ENCODE results near the gene FAM8A1.
A peak's percentile ranks its signal among the peaks of the same experiment; 100 is the strongest.
"Not testable (repeated sequence)": the region's sequence is repeated elsewhere in the genome, so short reads cannot be mapped to it uniquely, and the experiment has no call there.

Gene FAM8A1
- total RNA-seq = 52.0 reads per million, percentile 69 among the genes with 10 or more reads in this experiment

- DNase-seq = peak; percentile 91
Measured at GRCh38 chr6:17599877-17600526, at the start of gene FAM8A1. Gene FAM8A1, plus strand, starts transcription at chr6:17600302. Its CDS starts 108 bp downstream, at chr6:17600410.

GRCh38 chr6:17551383-17551958 is 48.6 kb upstream of the FAM8A1 start:
- no peak for DNase-seq

- DNase-seq = no peak
Measured at GRCh38 chr6:17552861-17553260, 47.2 kb upstream of the FAM8A1 start.

DNA sequence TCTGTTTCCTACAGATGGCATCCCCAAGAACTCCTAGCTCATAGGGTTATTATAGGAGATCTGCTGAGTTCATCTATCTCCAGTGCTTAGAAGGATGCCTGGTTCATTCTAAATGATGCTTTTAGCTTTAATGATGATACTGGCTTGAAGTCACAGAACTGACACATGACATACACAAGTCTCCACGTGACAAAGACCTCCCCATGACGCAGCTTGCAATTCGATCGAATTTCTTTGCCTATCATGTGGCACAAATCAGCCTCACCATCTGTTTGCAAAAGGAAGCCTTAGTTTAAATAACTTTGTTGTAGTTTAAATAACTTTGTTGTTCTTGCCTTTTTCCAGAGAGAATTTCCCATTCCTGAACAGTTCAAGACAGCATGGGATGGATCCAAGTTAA is 44.1 kb upstream of the FAM8A1 start:
- no peak for DNase-seq

DNA sequence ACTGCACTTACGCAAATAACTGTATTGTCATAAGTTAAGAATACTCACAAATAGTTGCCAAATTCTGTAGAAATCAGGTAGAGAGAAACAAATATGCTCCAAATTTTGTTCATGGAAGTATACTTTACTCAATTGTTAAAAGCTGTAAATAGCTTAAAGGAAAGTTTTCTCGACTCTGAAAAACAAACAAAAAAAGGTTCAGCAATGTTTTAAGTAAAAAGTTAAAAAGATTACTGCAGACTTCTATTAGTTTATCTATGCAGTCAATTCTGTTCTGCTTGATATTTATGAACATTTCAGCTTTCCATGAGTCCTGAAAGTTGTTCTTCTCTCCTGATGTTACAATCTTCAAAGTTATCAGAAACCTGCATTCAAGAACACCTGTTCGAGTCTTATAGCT is 37.5 kb upstream of the FAM8A1 start:
- no peak for DNase-seq

DNA sequence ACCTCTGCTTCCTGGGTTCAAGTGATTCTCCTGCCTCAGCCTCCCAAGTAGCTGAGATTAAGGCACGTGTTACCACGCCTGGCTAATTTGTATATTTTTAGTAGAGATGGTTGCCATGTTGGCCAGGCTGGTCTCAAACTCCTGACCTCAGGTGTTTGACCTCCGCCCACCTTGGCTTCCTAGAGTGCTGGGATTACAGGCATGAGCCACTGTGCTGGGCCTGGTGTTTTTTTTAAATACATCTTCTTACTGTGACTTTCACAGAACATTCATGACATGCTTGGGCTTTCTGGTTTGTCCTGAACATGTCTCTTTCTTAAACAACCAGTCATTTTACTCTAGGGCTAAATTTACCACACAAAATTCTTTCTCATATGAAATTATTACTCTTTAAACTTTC is 34.7 kb upstream of the FAM8A1 start:
- DNase-seq = no peak

- no peak for DNase-seq
Measured at GRCh38 chr6:17574866-17575560, 25.1 kb upstream of the FAM8A1 start.

- DNase-seq = no peak
Measured at GRCh38 chr6:17577059-17577458, 23.0 kb upstream of the FAM8A1 start.

GRCh38 chr6:17580518-17581048 is 19.5 kb upstream of the FAM8A1 start:
- no peak for DNase-seq

- not testable (repeated sequence) for DNase-seq
Measured at GRCh38 chr6:17581282-17581681, 18.8 kb upstream of the FAM8A1 start.

DNA sequence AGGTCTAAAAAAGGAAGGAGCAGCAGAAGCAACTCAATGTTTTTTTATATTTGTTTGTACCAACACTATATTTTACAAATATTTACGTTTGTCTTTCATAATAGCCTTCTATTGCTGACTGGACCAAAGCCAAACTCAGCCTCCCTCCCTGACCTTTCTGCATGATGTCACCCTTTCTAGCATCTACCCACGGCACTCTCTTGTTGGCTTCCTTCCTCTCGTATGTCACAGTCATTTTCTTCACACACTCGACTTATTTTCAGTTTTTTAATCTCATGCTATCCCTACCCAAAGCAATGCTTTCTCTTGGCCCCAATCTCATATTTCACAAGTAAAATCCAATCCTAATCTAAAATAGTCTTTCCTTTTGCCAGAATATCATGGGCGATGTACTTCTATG is 16.3 kb upstream of the FAM8A1 start:
- DNase-seq = no peak

GRCh38 chr6:17584241-17584803 is 15.8 kb upstream of the FAM8A1 start:
- no peak for DNase-seq

- no peak for DNase-seq
Measured at GRCh38 chr6:17585766-17586490, 14.2 kb upstream of the FAM8A1 start.

GRCh38 chr6:17586623-17587022 is 13.5 kb upstream of the FAM8A1 start:
- DNase-seq = not testable (repeated sequence)

DNA sequence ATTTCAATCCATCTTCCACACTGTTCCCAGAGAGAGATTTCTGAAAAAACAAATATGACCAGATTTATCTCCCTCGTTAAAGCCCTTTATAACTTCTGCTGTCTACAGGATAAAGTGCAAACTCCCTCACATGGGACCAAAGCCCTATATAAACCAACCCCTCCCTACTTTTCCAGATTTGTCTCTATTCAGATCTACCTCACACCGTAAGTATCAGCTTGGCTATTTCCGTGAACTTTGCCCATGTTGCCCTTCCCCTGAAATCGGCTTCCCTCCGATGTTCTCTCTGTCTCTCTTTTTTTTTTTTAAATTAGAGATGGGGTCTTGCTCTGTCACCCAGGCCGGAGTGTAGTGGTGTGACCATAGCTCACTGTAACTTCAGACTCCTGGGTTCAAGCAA is 12.1 kb upstream of the FAM8A1 start:
- no peak for DNase-seq

DNA sequence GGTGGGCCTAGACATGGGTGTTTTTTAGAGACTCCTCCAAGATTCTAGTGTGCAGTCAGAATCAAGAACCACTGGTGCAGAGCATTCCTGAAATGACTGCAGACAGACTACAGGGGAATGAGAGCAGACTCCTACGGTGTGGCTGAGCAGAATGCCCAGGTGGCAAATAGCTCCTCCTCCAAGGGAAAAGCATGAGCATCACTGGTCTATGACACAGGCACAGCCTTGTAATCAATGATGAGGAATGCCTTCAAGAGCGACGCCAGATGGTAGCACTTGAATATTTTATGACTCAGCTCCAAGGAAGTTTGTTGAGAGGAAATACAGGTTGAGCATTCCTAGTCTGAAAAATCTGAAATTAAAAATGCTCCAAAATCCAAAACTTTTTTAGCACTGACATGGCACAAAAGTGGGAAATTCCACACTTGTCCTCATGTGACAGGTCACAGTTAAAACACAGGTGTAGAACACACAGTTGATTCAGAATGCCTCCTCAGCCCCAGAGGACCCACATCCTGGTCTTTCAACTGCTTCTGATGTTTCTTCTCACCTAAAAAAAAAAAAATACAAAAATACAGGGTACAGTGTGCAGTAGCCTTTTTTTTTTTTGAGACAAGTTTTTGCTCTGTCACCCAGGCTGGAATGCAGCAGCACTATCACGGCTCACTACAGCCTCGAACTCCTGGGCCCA is 10.6 kb upstream of the FAM8A1 start:
- no peak for DNase-seq

DNA sequence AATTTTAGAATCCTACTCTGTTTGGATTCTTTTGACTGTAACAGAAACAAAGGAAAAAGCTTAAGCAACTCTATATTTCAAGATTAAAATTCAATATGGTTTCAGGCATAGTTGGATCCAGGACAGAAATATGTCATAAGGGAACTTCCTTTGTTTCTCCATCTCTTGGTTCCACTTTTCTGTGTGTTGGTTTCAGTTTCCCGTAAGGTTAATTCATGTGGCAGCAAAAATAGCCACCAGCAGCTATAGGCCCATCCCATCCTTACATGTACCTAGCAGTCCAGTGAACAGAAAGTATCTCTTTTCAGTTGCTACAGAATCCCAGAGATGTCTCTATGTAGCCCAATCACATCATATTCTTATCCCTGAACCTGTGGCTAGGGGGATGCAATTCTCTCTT is 8.8 kb upstream of the FAM8A1 start:
- DNase-seq = no peak

DNA sequence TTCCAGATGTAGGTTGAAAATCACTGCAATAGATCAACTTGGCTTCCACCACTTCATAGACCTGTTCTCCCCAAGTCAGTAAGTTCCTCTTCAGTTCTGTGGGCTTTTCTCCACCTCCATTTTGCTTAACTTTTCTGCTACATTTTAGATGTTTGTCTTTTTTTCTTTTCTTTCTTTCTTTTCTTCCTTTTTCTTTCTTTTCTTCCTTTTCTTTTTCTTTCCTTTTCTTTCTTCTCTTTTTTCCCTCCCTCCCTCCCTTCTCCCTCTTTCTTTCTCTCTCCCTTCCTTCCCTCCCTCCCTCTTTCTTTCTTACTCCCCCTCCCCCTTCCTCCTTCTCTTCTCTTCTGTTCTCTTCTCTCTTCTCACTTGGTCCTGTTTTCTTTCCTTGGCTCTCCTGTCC is 6.9 kb upstream of the FAM8A1 start:
- DNase-seq = no peak

DNA sequence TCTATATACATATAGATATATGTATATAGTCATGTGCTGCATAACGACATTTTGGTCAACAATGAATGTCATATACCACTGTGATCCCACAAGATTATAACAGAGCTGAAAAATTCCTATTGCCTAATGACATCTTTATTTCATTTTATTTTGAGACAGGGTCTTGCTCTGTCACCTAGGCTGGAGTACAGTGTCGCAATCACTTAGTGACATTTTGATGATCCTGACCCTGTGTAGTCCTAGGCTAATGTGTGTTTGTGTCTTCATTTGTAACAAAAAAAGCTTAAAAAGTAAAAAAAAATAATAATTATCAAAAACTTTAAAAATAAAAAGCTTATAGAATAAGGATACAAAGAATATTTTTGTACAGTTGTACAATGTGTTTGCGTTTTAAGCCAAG is 4.0 kb upstream of the FAM8A1 start:
- no peak for DNase-seq

DNA sequence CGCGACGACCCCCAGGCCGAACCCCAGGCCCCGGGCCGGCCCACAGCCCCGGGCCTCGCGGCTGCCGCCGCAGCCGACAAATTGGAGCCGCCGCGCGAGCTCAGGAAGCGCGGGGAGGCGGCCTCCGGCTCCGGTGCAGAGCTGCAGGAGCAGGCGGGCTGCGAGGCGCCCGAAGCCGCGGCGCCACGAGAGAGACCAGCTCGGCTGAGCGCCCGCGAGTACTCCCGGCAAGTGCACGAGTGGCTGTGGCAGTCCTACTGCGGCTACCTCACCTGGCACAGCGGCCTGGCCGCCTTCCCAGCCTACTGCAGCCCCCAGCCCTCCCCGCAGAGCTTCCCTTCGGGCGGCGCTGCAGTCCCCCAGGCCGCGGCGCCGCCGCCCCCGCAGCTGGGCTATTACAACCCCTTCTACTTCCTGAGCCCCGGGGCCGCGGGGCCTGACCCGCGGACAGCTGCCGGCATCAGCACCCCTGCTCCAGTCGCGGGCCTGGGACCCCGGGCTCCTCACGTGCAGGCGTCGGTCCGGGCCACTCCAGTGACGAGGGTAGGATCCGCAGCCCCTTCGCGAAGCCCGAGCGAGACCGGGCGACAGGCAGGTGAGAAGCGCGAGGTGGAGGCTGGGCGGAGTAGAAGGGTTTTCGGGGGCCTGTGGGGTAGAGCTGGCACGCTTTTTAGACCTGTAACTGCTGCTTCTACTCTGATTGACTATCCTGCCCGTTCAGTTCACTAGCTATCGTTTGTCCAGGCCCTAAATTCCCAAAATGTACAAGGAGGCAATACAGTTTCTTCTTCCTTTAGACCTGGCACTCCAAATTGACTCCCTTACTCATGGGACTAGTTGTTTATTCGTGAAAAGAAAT is 654 bp downstream of the FAM8A1 start:
- DNase-seq = peak; percentile 25

DNA sequence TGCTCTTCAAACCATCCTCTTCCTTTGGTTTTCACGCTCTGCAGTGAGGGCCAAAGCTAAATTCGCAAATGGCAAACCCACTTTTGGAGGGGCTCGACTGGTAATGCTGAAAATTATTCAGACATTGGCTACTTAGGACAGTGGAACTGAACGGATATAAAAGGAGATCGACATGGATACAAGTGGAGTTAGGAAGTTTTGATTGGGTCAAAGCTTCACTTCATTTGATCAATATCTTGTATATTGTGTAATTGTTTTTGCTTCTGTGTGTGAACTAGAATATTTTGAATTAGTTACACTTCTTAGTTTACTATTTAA is 1.2 kb downstream of the FAM8A1 start:
- DNase-seq = no peak

Measured in effector CD4-positive, alpha-beta T cell (primary cell).